NCI-H2081 (cell line): Measurements from ENCODE around the gene ZSCAN5A.
A peak's percentile ranks its signal among the peaks of the same experiment; 100 is the strongest.
"Not testable (repeated sequence)": the region's sequence is repeated elsewhere in the genome, so short reads cannot be mapped to it uniquely, and the experiment has no call there.

ENCODE experiments used
- DNase-seq, 2 experiments: peaks; one replicate each; lab custom pipeline; 2025; lab: John Stamatoyannopoulos, UW

The ZSCAN5A gene

DNA sequence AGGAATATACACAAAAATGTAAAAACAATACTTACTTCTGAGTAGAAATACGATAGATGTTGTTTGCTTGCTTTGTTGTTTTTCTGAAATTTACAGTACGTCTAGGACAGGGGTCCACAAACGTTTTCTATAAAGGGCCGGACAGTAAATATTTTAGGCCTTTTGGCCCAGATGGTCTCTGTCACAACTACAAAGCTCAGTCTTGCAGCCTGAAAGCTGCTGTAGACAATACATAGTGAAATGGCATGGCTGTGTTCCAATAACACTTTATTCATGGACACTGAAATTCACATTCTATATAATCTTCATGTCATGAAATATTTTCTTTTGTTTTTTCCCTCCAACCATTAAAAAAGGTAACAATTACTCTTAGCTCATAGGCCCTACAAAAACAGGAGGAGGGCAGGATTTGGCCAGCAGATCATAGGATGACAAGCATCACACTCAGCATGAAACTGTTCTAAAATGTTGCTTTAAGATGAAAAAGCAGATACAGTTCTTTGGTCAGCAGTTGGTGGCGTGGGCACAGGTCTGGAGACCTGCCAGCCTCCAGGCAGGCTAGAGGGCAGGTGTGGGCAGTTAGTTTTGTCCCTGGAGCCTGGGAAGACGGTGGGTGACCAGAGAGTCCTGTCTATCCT is 42.4 kb downstream of the ZSCAN5A start, which contains the start of gene EDDM13:
Gene EDDM13 (plus strand): TSS at position 588 of the 638 bp plus-strand sequence. CDS start 87 bp downstream, outside the sequence.
- peak in 1 of 2 experiments; percentile 33 for DNase-seq

DNA sequence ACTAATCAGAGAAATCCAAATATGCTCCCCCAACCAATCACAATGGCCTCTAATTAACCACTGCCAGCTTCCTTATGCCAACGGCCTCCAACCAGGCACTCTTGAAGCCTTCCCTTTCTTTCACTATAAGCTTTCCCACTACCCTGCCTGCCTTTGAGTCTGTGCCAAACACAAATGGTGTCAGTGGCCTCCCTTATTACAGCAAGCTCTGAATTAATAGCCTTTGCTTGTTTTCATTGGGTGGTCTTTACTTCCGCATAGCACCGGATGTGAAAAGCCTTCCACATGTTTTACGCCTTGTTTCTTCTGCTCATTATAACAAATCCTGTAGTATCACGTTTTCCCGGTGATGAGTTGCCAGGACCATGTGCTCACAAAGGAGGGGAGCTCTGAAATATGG is 43.5 kb downstream of the ZSCAN5A start:
- DNase-seq, result peak in 1 of 2 experiments; percentile 28

- DNase-seq, result no peak
Measured at GRCh38 chr19:56270676-56271075, 44.0 kb downstream of the ZSCAN5A start.

DNA sequence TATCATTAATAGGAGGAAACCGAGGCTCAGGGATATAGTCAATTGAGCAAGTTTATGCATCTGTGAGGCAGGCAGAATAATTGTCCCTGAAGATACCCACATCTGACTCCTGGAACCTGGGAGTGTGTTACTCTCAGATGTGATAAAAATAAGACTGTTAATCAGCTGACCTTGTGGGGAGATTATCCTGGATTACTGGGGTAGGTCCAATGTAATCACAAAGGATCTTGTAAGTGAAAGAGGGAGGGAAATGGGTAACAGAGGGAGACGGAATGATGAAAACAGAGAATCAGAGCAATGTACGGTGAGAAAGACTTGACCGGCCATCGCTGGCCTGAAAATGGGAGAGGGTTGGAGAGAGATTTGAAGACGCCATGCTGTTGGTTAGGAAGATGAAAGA is 45.3 kb downstream of the ZSCAN5A start:
- no peak for DNase-seq

- DNase-seq, result no peak
Measured at GRCh38 chr19:56266051-56266450, 48.6 kb downstream of the ZSCAN5A start.

DNA sequence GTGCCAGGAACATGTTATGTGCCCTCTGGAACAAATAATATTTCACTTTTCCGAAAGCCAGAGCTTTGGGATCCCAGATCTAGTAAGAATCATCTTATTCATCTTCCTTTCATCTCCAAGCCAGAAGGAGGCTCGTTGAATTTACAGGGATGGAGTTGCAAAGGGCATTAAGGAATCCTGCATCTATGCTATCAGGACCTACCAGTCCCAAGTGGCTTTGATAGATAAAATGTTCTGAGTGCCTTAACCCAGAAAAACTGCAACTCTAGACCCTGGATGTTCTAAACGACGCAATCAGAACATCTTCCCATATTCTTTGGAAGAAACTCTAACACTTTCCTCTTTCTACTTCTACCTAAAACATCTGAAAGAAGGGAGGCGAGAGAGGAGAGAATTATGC is 51.3 kb downstream of the ZSCAN5A start:
- DNase-seq, result no peak

DNA sequence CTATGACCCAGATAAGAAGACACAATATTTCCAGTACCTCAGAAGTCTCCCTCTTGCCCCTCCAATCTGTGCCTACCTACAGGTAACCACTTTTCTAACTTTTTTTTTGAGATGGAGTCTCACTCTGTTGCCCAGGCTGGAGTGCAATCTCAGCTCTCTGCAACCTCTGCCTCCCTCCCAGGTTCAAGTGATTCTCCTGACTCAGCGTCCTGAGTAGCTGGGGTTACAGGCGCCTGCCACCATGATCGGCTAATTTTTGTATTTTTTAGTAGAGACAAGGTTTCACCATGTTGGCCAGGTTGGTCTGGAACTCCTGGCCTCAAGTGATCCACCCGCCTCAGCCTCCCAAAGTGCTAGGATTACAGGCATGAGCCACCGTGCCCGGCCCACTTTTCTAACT is 52.7 kb downstream of the ZSCAN5A start:
- DNase-seq, result not testable (repeated sequence)

DNA sequence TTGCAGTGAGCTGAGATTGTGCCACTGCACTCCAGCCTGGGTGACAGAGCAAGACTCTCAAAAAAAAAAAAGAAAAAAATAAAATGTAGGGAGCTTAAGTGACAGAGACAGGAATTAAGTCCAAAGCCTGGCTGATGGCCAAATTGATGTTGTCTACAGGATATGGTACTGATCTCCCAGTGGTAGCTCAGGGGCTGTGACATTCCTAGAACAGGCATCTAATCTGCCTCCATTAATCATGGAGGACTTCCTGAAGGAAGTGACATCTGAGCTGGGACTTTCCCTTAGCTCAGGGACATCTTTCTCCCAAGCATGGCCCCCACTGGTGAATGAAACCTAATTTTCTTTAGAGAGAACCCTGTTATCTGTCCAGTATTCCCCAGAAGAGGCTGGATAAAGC is 53.5 kb downstream of the ZSCAN5A start:
- no peak for DNase-seq

DNA sequence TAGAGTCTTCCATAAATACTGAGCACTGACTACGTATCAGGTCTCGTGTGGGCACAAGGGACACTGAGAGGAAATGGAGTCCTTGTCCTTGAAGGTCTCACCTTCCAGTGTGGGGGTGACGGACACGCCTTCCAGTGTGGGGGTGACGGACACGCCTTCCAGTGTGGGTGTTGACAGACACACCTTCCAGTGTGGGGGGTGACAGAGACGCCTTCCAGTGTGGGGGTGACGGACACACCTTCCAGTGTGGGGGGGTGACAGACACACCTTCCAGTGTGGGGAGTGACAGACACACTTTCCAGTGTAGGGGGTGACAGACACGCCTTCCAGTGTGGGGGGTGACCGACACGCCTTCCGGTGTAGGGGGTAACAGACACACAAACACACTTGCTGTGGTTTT is 56.4 kb downstream of the ZSCAN5A start:
- DNase-seq, result no peak

DNA sequence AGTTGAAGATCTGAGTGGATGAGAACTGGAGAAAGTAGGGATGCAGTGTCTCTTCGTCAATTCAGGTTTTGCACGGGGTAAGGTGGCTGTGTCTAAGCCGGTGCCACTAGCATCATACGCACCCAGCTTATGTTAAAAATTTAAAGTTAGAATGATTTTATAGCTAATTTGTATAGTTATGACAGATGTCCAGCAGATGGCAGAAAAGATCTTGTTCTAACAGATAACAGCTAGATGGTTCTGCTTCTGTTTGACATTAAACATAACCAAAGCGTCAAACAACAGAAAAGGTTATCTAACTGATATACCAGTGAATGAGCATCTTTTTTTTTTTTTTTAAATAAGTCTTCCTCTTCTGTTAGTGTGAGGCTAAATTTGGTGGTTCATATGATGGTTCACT is 60.9 kb downstream of the ZSCAN5A start:
- peak; percentile 59 to 75 for DNase-seq

DNA sequence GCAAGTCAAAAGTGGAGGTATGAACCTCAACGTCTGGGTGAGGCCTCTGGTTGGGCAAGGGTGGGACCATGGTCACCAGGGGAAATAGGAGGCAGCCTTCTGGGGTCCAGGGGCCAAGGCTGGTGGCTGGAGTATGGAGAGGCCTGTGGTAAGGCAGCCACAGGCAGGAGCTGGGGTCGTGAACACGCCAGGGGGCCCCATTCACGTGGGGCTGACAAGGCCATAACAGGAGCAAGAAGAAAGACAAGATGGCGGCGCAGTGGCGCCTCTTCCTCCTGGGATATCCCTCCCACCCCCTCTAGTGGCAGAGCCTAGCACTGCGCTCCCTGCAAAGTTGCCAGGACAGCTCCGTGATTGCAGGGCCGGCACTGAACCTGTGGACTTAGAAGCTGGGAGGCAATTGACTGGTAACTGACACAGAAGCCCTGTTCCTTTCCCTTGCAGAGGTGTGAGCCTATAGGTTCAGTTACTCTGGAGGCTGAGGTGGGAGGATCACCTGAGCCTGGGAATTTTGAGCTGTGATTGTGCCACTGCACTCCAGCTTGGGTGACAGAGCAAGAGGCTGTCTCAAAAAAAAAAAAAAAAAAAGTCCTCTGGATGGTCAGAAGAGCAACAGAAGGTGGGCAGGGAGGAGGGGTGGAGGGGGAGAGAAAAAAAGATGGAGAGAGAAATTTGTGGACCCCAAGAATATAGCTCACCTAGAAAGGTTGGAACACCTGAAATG is 61.8 kb downstream of the ZSCAN5A start:
- peak; percentile 74 to 79 for DNase-seq

- DNase-seq, result not testable (repeated sequence)
Measured at GRCh38 chr19:56248736-56249338, 65.8 kb downstream of the ZSCAN5A start.

- not testable (repeated sequence) for DNase-seq
Measured at GRCh38 chr19:56245764-56246163, 68.9 kb downstream of the ZSCAN5A start.

DNA sequence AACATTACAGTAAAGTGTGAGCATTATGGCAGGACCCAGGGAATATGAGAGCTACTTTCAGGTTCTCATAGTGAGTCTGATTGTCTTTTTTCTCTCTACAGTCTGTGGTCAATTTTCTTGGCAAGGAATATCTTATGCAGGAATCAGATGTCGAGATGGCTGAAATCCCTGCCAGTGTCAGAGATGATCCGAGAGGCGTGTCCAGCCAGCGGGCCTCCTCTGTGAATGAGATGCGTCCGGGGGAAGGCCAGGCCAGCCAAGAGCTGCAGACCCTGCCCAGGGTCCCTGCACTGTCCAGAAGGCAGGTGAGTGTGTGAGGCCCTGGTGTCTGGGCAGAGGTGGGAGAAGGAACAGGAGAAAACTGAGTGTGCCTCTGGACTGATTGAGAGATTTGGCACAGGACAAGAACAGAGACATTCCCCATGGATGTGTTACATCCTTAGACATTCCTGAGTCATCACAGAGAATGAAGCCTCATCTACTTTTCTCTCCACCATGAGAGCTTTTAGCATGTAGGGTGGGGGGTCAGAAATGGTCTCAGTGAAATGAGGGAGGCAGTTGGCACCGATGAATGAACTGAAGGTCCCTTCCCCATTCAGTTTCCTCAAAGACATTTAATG is 69.4 kb downstream of the ZSCAN5A start:
- DNase-seq, result no peak

GRCh38 chr19:56223481-56223880 is 91.2 kb downstream of the ZSCAN5A start:
- DNase-seq, result no peak

DNA sequence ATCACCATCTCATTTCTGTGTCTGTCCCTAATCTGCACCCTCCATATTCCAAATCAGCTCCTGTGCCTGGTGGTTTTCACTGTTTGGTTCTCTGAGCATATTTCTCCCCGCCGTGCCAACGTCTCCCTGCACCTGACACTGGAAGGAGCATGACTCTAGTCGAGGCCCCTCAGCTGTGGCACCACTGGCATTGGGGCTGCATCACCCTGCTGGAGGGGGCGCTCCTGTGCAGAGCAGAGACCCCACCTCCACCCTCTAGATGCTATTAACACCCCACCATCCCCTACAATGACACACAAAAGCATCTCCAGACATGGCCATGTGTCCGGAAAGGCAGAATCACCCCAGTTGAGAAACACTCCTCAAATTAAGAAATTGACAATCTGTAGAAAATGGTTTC is 91.7 kb downstream of the ZSCAN5A start:
- DNase-seq, result no peak

DNA sequence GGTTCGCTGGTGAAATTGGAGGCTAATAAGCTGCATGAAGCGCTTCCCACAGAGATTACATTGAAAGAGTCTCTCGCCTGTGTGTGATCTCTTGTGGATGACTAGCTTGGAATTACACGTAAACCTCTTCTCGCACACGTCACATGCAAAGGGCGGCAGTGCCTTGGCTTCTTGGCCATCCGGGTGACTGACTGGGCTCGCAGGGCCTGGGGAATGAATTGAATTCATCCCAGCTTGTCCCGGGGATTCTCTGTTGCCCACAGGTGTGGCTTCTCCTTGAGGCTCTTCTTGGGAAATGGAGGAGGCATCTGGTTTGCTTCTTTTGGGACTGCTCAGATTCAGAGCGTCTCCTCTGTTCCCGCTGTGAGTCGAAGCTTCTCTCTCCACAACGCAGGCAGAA is 92.8 kb downstream of the ZSCAN5A start:
- no peak for DNase-seq

GRCh38 chr19:56221442-56221841 is 93.2 kb downstream of the ZSCAN5A start:
- DNase-seq, result not testable (repeated sequence)

GRCh38 chr19:56218961-56219360 is 95.7 kb downstream of the ZSCAN5A start:
- DNase-seq, result no peak

DNA sequence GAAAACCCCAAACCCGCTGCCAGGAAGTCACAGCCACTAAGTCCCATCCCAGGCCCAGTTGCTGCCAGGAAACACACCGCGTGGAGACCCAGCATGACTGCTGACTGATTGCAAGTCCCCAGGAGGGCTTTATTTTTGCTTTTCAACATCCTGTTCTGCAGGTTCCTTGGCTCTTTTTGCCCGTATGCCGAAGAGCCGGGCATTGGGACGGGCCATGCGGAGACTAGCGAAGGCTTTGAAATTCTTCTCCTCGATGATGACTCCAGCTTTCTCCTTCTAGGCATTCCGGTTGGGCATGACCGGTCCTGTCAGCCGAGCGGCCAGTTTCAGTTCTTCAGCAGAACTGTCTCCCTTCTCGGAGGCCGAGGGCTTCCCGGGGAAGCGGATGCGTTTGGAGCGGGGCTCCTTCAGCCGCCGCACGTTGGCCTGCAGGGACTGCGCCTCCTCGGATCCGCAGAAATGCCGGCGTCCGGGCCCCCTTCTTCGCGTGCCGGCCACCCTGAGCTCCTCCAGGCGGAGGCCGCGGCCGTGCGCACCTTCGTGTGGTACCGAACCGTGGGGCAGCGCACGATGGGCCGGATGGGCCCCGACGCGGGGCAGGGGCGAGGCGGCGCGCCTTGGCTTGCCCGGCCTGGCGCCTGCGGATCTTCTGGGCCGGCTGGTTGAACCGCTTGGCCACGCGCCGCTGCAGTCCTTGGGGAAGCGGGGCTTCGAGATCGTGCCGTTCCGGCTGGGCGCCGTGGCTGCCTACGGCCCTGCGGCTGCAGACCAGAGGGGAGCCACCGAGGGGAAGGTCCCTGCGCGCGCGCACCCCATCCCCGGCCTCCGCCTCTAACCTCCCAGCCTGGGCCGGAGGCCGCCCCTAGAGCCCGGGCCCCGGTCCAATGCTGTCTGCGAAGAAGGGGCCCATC is 97.3 kb downstream of the ZSCAN5A start:
- peak; percentile 25 to 74 for DNase-seq

DNA sequence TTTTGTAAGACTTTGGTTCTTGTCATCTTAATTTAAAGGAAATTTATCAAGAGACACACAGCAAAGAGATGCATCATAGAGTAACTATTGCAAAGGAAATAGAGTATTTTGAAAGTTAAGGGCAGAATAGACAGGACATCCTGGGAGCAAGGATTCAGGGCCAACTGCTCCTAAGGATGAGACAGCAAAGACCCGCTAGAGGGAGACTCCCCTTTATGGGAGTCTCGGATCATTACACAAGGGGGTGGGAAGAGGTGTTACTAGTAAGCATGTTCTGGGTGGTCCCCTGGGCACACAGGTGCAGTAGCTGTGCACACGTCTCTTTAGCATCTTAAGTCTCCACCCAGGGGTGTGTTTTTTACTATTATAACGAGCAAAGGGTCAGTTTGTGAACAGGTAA is 102.9 kb downstream of the ZSCAN5A start:
- no peak for DNase-seq

DNA sequence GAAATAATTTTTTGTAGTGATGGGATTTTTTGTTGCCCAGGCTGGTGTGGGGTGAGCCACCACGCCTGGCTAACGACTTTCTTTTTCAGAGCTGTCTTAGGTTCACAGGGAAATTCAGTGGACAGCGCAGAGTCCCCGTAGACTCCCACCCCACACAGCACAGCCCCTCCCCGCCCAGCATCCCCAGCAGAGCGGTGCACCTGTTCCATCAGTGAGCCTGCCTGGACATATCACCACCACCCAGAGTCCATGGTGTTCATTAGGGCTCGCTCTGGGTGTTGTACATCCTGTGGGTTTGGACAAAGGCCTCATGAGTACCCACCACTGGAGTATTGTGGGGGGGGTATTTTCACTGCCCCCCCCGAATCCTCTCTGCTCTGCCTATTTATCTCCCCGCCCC is 104.6 kb downstream of the ZSCAN5A start:
- DNase-seq, result not testable (repeated sequence)
